Right atrium auricular region (tissue), 2 donors: ENCODE data around the gene CHRM3. TPM values are rescaled to one million over a fixed set of nuclear protein-coding genes. Genes with fewer than 3 reads are reported as not detected.

ENCODE experiments used
- DNase-seq: peaks from one replicate; pipeline ENCODE4 v3.0.0-alpha.2; 2019; ENCODE audit warnings: low spot score
- H3K27ac ChIP-seq, 2 donors: fragments of 200-600 bp; sonication (generic); 1 replicate in 1 of 2; 2 replicates in 1 of 2; pipeline ENCODE4 v1.5.1; 2016 to 2019
- H3K27me3 ChIP-seq, 2 donors: fragments of 200-600 bp; sonication (generic); one replicate each; pipeline versions ENCODE4 v1.5.1 to v1.6.0; 2017 to 2019
- H3K36me3 ChIP-seq: fragments of 200-600 bp; sonication (generic); one replicate; pipeline ENCODE4 v1.5.1; 2016
- H3K4me1 ChIP-seq, 2 donors: fragments of 200-600 bp; sonication (generic); one replicate each; pipeline versions ENCODE4 v1.5.1 to v1.6.0; 2017 to 2019
- H3K4me3 ChIP-seq, 2 donors: fragments of 200-600 bp; sonication (generic); 1 replicate in 1 of 2; 2 replicates in 1 of 2; pipeline ENCODE4 v1.5.1; 2017 to 2019; ENCODE audit warnings: mild to moderate bottlenecking in 1 of 2, moderate library complexity in 1 of 2
- H3K9me3 ChIP-seq, 2 donors: fragments of 200-600 bp; sonication (generic); one replicate each; pipeline ENCODE4 v1.5.1; 2019
- total RNA-seq, 2 donors: library from RNA; depleted of rRNA; stranded (reverse); fragments of >200 nt; gene quantifications; one replicate each; pipeline ENCODE4 v1.1.0, GENCODE V29; 2016
- TF ChIP-seq, protein P1 (sequence below), 2 donors: fragments of 200-600 bp; sonication (generic); IDR thresholded peaks; one replicate each; pipeline ENCODE4 v1.5.1; 2019; ENCODE audit warnings: antibody characterized with exemption in 2 of 2

Gene CHRM3
- 1 to 10 TPM; 2.2 to 2.4 TPM for total RNA-seq

GRCh38 chr1:239386453-239387303 is at the start of gene CHRM3:
Gene CHRM3 (plus strand): TSS chr1:239386568. CDS start chr1:239907452, 520,884 bp downstream.
- TF ChIP-seq, protein P1, sequence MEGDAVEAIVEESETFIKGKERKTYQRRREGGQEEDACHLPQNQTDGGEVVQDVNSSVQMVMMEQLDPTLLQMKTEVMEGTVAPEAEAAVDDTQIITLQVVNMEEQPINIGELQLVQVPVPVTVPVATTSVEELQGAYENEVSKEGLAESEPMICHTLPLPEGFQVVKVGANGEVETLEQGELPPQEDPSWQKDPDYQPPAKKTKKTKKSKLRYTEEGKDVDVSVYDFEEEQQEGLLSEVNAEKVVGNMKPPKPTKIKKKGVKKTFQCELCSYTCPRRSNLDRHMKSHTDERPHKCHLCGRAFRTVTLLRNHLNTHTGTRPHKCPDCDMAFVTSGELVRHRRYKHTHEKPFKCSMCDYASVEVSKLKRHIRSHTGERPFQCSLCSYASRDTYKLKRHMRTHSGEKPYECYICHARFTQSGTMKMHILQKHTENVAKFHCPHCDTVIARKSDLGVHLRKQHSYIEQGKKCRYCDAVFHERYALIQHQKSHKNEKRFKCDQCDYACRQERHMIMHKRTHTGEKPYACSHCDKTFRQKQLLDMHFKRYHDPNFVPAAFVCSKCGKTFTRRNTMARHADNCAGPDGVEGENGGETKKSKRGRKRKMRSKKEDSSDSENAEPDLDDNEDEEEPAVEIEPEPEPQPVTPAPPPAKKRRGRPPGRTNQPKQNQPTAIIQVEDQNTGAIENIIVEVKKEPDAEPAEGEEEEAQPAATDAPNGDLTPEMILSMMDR (IDR thresholded peaks at IDR 0.05): no peak
- peak; percentile 60 for DNase-seq
- Histone ChIP-seq H3K4me1 (peaks cover 0 to 10% of the 10 kb centered on the region in 2 donors), H3K4me3 (peak within 1 kb of the TSS; percentile 19 to 45), H3K27me3 (no peaks in the 10 kb centered on the region), H3K36me3 (no peaks in the 10 kb centered on the region), H3K27ac (no peak within 1 kb of the TSS), H3K9me3 (no peaks in the 10 kb centered on the region)

DNA sequence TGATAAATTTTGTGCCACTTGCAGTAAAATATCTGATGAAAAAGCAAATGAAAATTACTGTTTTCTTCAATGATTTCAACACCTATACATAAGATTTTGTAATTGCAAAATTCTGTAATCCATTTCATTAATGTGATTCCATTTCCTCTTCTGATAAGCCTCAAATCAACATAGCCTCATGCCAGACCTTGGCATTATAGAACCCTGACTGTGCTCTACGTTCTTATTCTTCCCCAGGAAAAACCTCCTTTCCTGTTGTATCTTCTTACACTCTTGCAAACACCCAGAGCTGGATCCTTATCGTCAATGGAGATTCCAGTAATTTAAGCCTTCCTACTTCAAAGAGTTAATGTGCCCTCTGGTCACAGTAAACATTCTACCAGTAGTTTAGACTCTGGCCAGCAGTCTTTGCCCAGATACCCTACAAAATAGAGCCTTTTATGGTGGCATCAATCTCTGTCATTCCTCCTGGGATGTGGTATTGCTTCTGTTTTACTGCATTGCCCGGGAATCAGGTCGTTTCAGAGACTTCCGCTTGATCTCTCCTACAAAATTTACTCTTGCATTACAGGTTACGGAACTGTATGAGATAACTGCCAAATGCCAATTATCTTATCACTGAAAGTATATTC is 48.5 kb upstream of the CHRM3 start:
- H3K27ac ChIP-seq: no peak overlapping the region
- TF ChIP-seq, protein P1 (IDR thresholded peaks at IDR 0.05): no peak
- H3K36me3 ChIP-seq: no peaks in the 10 kb centered on the region
- H3K27me3 ChIP-seq: no peaks in the 10 kb centered on the region
- H3K4me3 ChIP-seq: no peak overlapping the region
- H3K9me3 ChIP-seq: no peaks in the 10 kb centered on the region
- no peak for DNase-seq
- no peaks in the 10 kb centered on the region for H3K4me1 ChIP-seq

DNA sequence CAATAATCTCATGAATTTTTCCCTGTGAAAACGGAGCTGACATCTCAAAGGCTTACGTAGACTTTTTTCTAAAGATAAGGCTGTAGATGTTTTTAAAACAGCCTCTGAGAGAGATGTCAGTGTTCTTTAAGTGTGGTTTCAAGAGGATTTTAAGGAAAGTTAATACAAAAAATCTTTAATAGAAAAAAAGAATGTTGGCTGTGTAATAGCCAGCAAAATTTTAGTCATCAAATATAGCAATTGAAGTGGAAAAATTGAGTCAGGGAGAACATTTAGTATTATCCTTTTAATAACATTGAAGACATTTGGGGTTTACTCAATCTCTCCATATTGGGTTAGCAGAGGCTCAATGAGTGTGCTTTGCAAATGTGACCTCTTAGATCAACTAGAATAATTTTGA is 38.6 kb upstream of the CHRM3 start:
- TF ChIP-seq, protein P1 (IDR thresholded peaks at IDR 0.05): no peak
- Histone ChIP-seq H3K27ac (no peak overlapping the region), H3K4me3 (no peak overlapping the region), H3K4me1 (no peaks in the 10 kb centered on the region), H3K36me3 (no peaks in the 10 kb centered on the region), H3K27me3 (no peaks in the 10 kb centered on the region), H3K9me3 (no peaks in the 10 kb centered on the region)
- DNase-seq: no peak

DNA sequence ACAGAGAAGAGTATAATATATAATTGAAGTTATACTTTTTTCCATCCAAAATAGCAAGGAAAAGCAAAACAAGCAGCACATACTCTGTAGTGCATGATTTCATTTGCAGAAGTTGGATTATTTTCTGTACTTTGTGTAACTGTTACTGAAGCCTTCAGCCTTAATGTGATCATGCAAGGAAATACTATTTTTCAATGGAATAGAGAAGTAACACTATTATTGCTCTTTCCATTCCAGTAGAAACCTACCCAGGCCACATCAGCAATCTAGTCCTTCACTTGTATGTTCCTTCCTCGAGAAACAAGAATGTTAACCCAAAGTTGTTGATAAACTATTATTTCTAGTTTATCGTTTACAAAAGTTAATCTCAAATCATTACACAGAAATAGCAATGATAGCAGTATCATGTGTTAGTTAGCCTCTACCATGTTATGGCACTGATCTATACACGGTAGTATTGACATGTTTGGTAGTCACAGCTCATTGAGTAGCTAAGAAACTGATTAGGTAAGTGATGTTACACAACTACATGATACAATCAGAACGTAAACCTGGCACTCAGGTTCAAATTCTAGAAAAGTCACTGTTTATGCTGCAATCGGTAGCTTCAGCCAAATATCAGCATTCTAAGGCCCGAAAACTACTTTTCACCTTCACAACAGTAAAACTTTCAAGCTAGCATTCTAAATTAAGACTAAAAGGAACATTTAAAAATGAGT is 37.6 kb upstream of the CHRM3 start:
- no peaks in the 10 kb centered on the region for H3K9me3 ChIP-seq
- TF ChIP-seq, protein P1 (IDR thresholded peaks at IDR 0.05): no peak
- H3K4me3 ChIP-seq: no peak overlapping the region
- no peak for DNase-seq
- no peaks in the 10 kb centered on the region for H3K27me3 ChIP-seq
- no peaks in the 10 kb centered on the region for H3K36me3 ChIP-seq
- H3K27ac ChIP-seq: no peak overlapping the region
- no peaks in the 10 kb centered on the region for H3K4me1 ChIP-seq

DNA sequence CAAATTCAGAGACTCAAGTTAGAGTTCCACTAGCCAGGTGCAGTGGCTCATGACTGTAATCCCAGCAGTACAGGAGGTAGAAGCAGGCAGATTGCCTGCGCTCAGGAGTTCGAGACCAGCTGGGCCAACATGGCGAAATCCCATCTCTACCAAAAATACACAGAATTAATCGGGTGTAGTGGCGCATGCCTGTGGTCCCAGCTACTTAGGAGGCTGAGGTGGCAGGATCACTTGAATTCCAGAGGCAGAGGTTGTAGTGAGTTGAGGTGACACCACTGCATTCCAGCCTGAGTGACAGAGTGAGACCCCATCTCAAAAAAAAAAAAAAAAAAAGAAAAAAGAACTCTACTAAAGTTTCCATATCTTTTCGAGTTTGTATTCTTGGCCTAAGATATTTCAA is 36.7 kb upstream of the CHRM3 start:
- DNase-seq: no peak
- Histone ChIP-seq H3K4me1 (no peaks in the 10 kb centered on the region), H3K27ac (no peak overlapping the region), H3K27me3 (no peaks in the 10 kb centered on the region), H3K36me3 (no peaks in the 10 kb centered on the region), H3K9me3 (no peaks in the 10 kb centered on the region), H3K4me3 (no peak overlapping the region)
- TF ChIP-seq, protein P1 (IDR thresholded peaks at IDR 0.05): no peak
